Keratinocyte (primary cell): ENCODE measurements around the gene HTR3C. TPM values are rescaled to one million over a fixed set of nuclear protein-coding genes. Genes with fewer than 3 reads are reported as not detected.

Experiments used
- DNase-seq: peaks from one replicate; pipeline ENCODE4 v3.0.0-alpha.2; 2011; ENCODE audit warnings: low read depth, missing footprints, low spot score
- FAIRE-seq: peaks from 2 replicates; lab custom pipeline; 2011; peaks lifted over from hg19 to GRCh38; lab: Jason Lieb, UNC
- H2AFZ ChIP-seq: 2 replicates; pipeline ENCODE4 v1.6.0; 2012; ENCODE audit warnings: low read length, control low read depth, inconsistent platforms; ENCODE audit not compliant: control insufficient read depth
- H3K27ac ChIP-seq: 2 replicates; pipeline ENCODE4 v1.5.1; 2011; ENCODE audit warnings: low read length; ENCODE audit not compliant: control insufficient read depth, insufficient read depth
- H3K27me3 ChIP-seq: 3 replicates; pipeline ENCODE4 v1.6.0; 2011; ENCODE audit warnings: low read length; ENCODE audit not compliant: control insufficient read depth, insufficient read depth; ENCODE audit errors: extremely low read depth
- H3K36me3 ChIP-seq, 2 experiments: 2 replicates in 1 of 2; 3 replicates in 1 of 2; pipeline ENCODE4 v1.5.1; 2011; ENCODE audit warnings: low read length in 2 of 2, mild to moderate bottlenecking in 1 of 2; ENCODE audit not compliant: control insufficient read depth in 2 of 2, insufficient read depth in 2 of 2; ENCODE audit errors: extremely low read depth in 1 of 2
- H3K4me1 ChIP-seq: 3 replicates; pipeline ENCODE4 v1.5.1; 2011; ENCODE audit warnings: low read length; ENCODE audit not compliant: control insufficient read depth, insufficient read depth; ENCODE audit errors: extremely low read depth
- H3K4me2 ChIP-seq: 3 replicates; pipeline ENCODE4 v1.6.0; 2011; ENCODE audit warnings: low read depth, low read length; ENCODE audit not compliant: control insufficient read depth, insufficient read depth; ENCODE audit errors: extremely low read depth
- H3K4me3 ChIP-seq, 3 experiments: fragments of 200-600 bp in 1 of 3; sonication (generic) in 1 of 3; 2 replicates in 2 of 3; 3 replicates in 1 of 3; pipeline ENCODE4 v1.5.1; 2011 to 2016; ENCODE audit warnings: low read length in 3 of 3, mild to moderate bottlenecking in 3 of 3, control low read depth in 2 of 3, inconsistent platforms in 1 of 3, low read depth in 1 of 3, mixed read lengths in 1 of 3, mixed run types in 1 of 3, moderate library complexity in 1 of 3; ENCODE audit not compliant: control insufficient read depth in 2 of 3, insufficient read depth in 2 of 3; ENCODE audit errors: extremely low read depth in 1 of 3
- H3K79me2 ChIP-seq: 2 replicates; pipeline ENCODE4 v1.6.0; 2012; ENCODE audit warnings: low read length; ENCODE audit not compliant: control insufficient read depth, insufficient read depth
- H3K9ac ChIP-seq: 3 replicates; pipeline ENCODE4 v1.6.0; 2011; ENCODE audit warnings: low read length; ENCODE audit not compliant: control insufficient read depth, insufficient read depth; ENCODE audit errors: extremely low read depth
- H3K9me1 ChIP-seq: 3 replicates; pipeline ENCODE4 v1.6.0; 2011; ENCODE audit warnings: low read length; ENCODE audit not compliant: control insufficient read depth, insufficient read depth; ENCODE audit errors: extremely low read depth
- H3K9me3 ChIP-seq: 2 replicates; pipeline ENCODE4 v1.5.1; 2012; ENCODE audit warnings: low read depth, low read length; ENCODE audit not compliant: control insufficient read depth
- H4K20me1 ChIP-seq: 3 replicates; pipeline ENCODE4 v1.6.0; 2011; ENCODE audit warnings: low read length; ENCODE audit not compliant: control insufficient read depth, insufficient read depth; ENCODE audit errors: extremely low read depth
- EZH2 ChIP-seq: IDR thresholded peaks from one replicate; pipeline ENCODE4 v1.6.1; 2012; ENCODE audit warnings: inconsistent platforms, mild to moderate bottlenecking, low read length, moderate library complexity
- dilution Hi-C: fragments of 300-500 bp; cut with MboI; formaldehyde crosslinking; loops from one replicate; pipeline ENCODE4 v1.7.0; 2020; ENCODE audit warnings: low sequenced_read_pairs; ENCODE audit not compliant: extremely low pct_ligation_motif_present
- polyA plus RNA-seq, 5 experiments: library from polyadenylated mRNA; depleted of rRNA in 3 of 5; stranded (reverse) in 3 of 5; stranded (forward) in 1 of 5; unstranded in 1 of 5; fragments of >200 nt; gene quantifications; 1 replicate in 1 of 5; 2 replicates in 3 of 5; 3 replicates in 1 of 5; pipeline versions ENCODE4 v1.2.1 to v1.2.3, GENCODE V29; 2011 to 2012; ENCODE audit warnings: missing spikeins in 2 of 5, low read depth in 1 of 5, low replicate concordance in 1 of 5
- TF ChIP-seq, protein P1 (sequence below), 3 experiments: IDR thresholded peaks in 1 of 3; conservative IDR thresholded peaks in 1 of 3; optimal IDR thresholded peaks in 1 of 3; 2 replicates in 2 of 3; 3 replicates in 1 of 3; pipeline versions ENCODE3 to v1.5.1; 2011; ENCODE audit warnings: low read length in 3 of 3, mild to moderate bottlenecking in 3 of 3, moderate library complexity in 2 of 3, control low read depth in 1 of 3, inconsistent platforms in 1 of 3; ENCODE audit not compliant: insufficient read depth in 2 of 3; ENCODE audit errors: extremely low read depth in 1 of 3

HTR3C gene
- polyA plus RNA-seq, 1 donor (not counting 4 experiments of a cell fraction or from before 2014, with no cell fraction given), result not detected

DNA sequence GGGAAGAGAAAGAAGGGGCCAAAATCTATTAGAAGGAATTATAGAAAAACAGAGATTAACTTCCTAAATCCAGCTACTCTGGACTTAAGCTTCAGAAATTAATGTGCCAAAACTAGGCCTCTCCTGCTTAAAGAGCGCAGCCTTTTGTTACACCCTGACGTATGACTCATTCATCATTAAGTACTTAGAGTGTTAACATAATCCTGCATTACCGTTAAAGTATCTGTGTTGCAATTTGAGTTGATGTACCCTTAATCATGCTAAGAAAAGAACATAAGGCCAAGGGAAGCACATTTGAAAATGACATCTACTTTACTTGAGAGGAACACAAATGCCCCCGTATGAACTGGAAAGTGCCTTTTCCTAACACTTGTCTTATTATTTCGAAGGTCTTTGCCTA lies 13.4 kb upstream of the HTR3C start:
- Histone ChIP-seq H3K9me1 (no peaks in the 10 kb centered on the region), H3K79me2 (no peaks in the 10 kb centered on the region), H4K20me1 (no peaks in the 10 kb centered on the region), H2AFZ (no peak overlapping the region), H3K36me3 (no peaks in the 10 kb centered on the region), H3K27me3 (no peaks in the 10 kb centered on the region), H3K4me2 (no peak overlapping the region), H3K9ac (no peak overlapping the region), H3K4me1 (no peaks in the 10 kb centered on the region), H3K27ac (no peak overlapping the region), H3K4me3 (no peak overlapping the region), H3K9me3 (no peaks in the 10 kb centered on the region)
- dilution Hi-C loops, result no loop called here
- no peak for DNase-seq
- TF ChIP-seq, protein P1, sequence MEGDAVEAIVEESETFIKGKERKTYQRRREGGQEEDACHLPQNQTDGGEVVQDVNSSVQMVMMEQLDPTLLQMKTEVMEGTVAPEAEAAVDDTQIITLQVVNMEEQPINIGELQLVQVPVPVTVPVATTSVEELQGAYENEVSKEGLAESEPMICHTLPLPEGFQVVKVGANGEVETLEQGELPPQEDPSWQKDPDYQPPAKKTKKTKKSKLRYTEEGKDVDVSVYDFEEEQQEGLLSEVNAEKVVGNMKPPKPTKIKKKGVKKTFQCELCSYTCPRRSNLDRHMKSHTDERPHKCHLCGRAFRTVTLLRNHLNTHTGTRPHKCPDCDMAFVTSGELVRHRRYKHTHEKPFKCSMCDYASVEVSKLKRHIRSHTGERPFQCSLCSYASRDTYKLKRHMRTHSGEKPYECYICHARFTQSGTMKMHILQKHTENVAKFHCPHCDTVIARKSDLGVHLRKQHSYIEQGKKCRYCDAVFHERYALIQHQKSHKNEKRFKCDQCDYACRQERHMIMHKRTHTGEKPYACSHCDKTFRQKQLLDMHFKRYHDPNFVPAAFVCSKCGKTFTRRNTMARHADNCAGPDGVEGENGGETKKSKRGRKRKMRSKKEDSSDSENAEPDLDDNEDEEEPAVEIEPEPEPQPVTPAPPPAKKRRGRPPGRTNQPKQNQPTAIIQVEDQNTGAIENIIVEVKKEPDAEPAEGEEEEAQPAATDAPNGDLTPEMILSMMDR (optimal IDR thresholded peaks at IDR 0.05 in 1 of 3, IDR thresholded peaks at IDR 0.05 in 1 of 3, conservative IDR thresholded peaks at IDR 0.05 in 1 of 3; ENCODE audit: extremely low read depth in 1 of 3, insufficient read depth in 2 of 3, low read length in 3 of 3), result no peak
- no peak for TF ChIP-seq EZH2
- FAIRE-seq, result peak; percentile 78

DNA sequence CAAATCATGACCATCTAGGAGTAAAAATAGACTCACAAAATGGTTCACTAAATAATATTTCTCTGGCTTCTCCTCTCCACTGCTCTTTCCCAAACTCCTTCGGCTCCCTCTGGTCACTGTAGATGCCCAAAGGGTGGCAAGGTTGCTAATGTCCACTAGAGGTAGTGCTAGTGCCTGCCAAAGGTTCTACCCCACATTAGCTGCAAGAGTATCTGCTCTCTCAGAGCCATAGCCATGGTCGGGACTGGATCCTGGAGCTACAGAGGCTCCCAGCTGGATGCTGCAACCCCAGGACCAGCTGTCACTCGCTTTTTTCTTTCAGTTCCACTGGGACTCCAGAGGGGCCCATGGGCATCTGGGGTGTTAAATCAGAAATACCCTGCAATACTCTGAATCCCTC lies 12.8 kb upstream of the HTR3C start:
- dilution Hi-C loops, result no loop called here
- DNase-seq, result no peak
- no peak overlapping the region for H3K4me3 ChIP-seq
- H3K36me3 ChIP-seq, result no peaks in the 10 kb centered on the region
- H4K20me1 ChIP-seq, result no peaks in the 10 kb centered on the region
- H3K27ac ChIP-seq, result no peak overlapping the region
- H2AFZ ChIP-seq, result no peak overlapping the region
- no peaks in the 10 kb centered on the region for H3K4me1 ChIP-seq
- no peak for FAIRE-seq
- TF ChIP-seq, protein P1 (optimal IDR thresholded peaks at IDR 0.05 in 1 of 3, IDR thresholded peaks at IDR 0.05 in 1 of 3, conservative IDR thresholded peaks at IDR 0.05 in 1 of 3; ENCODE audit: extremely low read depth in 1 of 3, insufficient read depth in 2 of 3, low read length in 3 of 3), result peak; percentile 26 to 45 (median 34)
- TF ChIP-seq EZH2, result no peak
- no peak overlapping the region for H3K4me2 ChIP-seq
- H3K9me3 ChIP-seq, result no peaks in the 10 kb centered on the region
- H3K9ac ChIP-seq, result no peak overlapping the region
- no peaks in the 10 kb centered on the region for H3K27me3 ChIP-seq
- H3K9me1 ChIP-seq, result no peaks in the 10 kb centered on the region
- H3K79me2 ChIP-seq, result no peaks in the 10 kb centered on the region
